Dermis microvascular lymphatic vessel endothelial cell (primary cell): ENCODE results near the gene NTN1. TPM values are rescaled to one million over a fixed set of nuclear protein-coding genes. Genes with fewer than 3 reads are reported as not detected.
"Not testable (repeated sequence)": the region's sequence is repeated elsewhere in the genome, so short reads cannot be mapped to it uniquely, and the experiment has no call there.

Source experiments
- DNase-seq, 2 donors: peaks; one replicate each; pipeline versions ENCODE4 v3.0.0 to v3.0.0-alpha.2; 2010; ENCODE audit warnings: low read depth in 2 of 2
- total RNA-seq: library from RNA; depleted of rRNA; stranded (reverse); fragments of >200 nt; gene quantifications from 2 replicates; pipeline ENCODE4 v1.2.1, GENCODE V29; 2014

The NTN1 gene
- 1.0 and 2.9 TPM in 2 replicates for total RNA-seq

DNA sequence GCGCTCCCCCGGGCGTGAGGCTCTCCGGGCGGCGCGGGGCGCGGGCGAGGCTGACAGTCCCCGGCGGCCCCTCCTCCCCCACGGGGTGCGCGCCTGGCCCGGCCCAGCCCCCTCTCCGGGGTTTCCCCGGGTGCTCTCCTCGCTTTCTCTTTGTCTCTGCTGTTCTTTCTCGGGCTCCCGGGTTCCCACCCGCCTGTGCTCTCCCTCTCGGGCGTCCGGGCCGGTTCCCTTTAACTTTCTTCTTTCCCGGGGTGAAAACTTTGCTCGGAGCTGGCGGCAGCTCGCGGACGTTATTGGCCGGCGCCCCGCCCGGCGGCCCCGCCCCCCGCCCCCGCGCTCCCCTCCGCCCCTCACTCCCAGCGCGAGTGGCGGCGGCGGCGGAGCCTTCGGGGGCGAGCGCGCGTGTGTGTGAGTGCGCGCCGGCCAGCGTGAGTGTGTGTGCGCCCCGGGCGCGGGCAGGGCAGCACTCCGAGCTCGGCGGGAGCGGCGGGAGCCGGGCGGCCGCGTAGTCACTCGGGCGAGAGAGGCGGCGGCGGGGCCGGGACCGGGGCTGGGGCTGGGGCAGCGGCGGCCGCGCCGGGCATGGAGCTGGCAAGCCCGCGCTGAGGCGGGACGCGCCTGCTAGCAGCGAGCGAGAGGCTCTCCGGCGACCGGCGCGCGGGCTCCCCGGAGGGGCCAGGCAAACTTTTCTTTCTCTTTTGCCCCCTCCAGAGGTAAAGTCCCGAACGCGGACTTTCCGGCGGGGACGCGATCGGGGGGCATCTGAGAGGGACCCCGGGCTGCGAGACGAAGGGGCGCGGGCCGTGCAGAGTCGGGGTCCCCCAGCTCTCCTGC, at the start of gene NTN1:
TSS of gene NTN1 (plus strand) at position 353 of the 834 bp plus-strand sequence. CDS start 864 bp downstream, outside the sequence.
- peak in 1 of 2 donors; percentile 58 for DNase-seq

DNA sequence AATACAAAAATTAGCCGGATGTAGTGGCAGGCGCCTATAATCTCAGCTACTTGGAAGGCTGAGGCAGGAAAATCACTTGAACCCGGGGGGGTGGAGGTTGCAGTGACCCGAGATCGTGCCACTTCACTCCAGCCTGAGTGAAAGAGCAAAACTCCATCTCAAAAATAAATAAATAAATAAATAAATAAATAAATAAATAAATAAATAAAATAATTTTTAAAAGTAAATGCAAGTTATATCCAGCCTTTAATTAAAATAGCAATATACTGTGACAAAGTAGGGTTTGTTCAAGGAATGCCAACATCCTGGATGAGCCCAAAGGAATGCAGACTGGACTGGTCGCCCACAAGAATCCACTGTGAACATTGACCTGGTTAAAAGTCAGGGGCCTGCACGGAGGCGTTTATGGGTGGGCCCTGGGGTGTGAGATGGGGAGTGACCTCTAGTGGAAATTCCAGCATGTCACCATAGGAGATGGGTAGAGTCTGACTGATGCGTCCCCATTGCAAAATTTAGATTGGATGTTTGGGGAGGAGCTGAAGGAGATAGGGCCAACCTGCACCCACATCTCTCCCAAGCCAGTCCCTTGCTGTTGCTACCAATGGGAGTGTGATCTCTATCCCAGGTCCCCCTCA, 46.1 kb upstream of the NTN1 start:
- no peak for DNase-seq

DNA sequence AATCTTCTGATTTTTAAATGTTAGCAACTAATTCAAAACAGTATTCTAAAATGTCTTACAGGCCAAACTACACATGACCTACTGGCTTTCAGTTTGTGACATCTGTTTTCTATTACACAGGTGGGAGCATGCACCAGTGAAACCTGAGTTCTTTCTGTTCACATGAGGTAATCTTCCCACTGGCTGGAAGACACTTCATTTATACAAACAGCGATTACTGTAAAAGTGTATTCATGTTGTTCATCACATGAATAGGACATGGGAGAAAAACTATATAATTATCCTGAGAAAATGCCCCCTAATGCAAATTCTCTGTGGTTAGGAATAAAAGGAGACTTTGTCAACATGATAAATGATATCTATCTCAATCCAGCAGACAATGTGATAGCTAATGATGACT, 44.7 kb upstream of the NTN1 start:
- no peak for DNase-seq

DNA sequence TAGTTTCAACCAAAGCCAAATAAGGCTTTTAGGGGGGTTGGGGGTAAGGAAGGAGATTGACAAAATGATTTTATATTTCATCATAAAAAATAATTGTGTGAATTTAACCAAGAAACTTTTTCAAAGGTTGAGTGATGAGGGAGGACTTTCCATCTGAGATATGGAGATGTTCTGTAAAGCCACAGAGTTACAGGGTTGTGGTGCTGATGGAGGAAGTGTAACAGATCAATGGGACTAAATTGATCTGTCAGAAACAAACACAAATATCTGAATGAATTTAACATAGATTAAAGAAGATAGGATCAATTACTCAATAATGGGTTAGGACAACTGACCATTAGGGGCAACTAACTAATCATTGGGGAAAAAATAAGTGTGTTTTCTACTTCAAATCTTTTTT, 41.6 kb upstream of the NTN1 start:
- DNase-seq = no peak

DNA sequence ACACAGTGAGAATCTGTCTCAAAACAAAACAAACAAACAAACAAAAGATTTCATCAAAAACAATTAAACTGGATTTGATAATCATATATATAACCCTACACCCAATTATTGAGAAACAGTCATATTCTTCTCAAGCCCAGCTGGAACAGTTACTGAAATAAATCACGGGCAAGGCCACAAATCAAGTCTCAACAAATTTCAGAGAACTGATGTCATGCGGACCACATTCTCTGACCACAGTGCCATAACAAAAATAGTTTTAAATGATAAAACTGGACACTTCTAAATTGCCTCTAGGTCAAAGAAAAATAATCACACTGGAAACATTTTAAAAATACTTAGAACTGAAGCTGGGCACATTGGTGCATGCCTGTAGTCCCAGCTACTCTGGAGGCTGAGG, 39.9 kb upstream of the NTN1 start:
- DNase-seq = no peak

DNA sequence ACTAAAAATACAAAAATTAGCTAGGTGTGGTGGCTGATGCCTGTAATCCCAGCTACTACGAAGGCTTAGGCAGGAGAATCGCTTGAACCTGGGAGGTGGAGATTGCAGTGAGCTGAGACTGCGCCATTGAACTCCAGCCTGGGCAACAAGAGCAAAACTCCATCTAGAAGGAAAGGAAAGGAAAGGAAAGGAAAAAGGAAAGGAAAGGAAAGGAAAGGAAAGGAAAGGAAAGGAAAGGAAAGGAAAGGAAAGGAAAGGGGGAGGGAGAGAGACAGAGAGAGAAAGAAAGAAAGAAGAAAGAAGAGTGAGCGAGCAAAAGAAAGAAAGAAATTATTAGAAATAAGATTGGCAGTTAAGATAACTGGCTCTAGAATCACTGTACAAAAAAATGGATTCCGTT, 37.1 kb upstream of the NTN1 start:
- DNase-seq = not testable (repeated sequence)

DNA sequence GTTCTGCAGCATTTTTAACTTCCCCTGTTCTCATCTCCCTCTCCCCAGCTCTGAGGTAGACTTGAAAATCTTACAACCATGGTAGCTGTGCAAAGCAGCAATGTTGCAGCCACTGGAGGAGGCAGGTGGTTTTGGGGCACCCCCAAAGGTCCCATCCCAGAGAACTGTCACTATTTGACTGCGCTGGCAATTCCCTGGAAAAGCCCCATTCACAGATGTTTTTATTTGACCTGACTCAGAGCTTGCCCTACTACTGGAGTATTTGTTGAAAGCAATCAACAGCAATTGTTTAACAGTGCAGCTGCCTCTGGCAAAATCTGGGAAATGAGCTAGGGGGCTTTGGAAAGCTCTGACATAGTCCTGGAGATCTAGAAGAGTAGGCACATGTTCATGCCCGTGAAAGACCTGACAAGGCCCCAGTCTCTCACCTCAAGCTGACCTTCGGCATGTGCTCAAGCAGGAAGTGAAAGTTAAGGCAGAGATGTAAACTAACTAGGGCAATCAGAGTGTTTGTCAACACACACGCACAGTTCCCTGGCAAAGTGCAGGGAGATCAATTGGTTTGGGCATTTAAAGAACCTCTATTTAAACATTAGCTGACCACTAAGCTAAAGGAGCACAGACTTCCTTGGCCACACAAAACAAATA, 36.1 kb upstream of the NTN1 start:
- no peak for DNase-seq

DNA sequence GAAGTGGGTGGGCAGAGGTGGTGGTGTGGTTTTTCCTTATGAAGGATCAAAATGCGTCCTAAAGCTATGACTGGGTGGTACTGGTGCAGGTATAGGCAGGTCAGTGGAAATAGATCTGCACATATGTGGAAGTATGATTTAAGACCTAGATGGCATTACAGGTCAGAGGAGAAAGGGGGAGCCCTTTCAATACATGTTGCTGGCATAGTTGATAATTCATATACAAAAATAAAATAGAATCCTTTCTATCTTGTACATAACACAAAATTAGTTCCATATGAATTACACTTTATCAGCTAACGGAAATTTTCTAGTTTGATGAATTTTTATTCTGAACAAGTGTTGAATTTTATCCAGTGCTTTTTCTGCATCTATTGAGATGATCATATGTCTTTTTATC, 35.0 kb upstream of the NTN1 start:
- DNase-seq = no peak

DNA sequence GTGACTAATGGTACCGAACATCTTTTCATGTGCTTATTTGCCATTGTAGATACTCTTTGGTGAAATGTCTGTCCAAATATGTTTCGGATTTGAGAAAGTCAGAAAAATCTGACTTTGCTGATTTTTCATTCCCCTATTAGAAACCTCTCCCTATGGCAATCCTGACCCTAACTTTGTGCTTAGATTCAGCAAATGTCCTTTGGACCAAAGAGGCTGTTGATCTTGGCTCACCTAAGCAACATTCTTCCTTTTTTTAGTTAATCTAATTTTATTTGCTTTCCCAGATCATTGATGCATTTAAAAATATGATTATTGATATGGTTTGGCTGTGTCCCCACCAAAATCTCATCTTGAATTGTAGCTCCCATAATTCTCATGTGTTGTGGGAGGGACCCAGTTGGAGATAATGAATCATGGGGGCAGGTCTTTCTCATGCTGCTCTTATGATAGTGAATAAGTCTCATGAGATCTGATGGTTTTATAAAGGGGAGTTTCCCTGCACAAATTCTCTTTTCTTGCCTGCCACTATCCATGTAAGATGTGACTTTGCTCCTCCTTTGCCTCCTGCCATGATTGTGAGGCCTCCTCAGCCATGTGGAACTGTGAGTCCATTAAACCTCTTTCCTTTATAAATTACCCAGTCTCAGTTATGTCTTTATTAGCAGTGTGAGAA, 32.9 kb upstream of the NTN1 start:
- not testable (repeated sequence) for DNase-seq

DNA sequence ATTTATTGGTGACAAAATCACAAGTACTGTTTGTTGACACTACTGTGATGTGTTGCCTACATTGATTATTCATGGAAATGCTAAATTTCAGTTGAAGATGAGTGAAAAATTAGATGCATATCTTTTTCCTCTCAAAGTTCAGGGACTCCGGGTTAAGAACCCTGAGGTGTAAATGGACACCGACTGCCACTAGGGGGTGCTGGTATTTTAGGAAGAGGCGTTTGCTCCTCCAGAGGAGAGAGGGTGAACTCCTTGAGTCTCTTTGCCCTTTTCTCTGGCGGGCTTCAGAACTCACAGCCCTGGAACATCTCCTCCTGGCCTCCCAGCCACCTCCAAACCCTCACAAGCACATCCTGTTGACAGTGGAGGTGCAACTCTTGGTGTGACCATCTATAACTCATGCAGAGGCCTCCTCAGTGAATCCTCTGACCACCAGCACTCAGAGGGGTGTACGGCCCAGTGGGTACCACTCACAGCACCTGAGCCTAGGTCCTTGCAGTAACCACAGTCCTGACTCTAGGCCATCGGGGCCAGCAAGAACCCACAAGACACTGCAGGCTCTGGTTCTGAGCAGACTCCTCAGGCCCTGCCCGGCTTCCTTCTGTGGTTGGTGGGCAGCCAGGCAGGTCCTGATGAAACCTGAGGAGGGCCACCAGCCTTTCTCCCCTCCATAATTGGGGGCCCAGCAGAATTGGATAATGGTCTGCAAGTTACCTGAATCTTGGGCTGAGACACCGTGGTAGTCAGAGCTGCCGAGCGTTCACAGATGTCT, 29.6 kb upstream of the NTN1 start:
- DNase-seq = peak in 1 of 2 donors; percentile 55

DNA sequence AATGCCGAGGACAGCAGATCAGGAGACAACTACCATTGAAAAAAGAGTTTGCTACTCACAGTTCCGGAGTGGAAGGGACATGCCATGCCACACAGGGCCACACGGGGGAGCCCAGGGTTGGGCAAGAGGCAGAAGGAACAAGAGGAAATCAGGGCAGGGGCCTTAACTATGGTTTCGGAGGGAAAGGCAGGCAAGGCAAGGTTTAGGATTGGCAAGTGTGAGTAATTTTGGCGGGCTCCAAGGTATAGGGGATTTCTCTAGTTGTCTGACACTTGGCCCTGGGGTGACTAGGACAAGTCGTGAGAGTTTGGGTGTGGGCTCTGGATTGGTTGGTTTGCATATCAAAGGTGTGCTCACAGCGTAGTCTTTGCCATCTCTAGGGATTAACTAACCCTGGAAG, 27.0 kb upstream of the NTN1 start:
- DNase-seq = peak in 1 of 2 donors; percentile 28

DNA sequence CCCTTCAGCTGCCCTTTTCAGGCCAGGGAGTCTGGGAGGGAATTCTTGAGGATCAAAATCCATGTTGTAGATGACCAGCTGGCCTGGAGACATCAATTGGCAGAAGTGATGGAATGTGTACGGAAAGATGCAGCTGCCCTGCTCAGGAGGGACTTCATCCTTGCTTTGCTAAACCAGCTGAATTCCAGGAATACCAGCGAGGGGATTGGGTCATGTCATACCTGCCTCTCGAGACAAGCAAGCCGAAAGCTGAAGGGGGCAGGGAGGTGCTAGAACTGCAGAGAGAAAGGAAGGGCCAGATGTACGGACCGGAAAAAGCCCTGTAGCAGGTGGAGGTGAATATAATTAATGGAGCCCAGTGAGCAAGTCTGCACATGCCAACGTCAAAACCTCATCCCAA, 25.6 kb upstream of the NTN1 start:
- no peak for DNase-seq

DNA sequence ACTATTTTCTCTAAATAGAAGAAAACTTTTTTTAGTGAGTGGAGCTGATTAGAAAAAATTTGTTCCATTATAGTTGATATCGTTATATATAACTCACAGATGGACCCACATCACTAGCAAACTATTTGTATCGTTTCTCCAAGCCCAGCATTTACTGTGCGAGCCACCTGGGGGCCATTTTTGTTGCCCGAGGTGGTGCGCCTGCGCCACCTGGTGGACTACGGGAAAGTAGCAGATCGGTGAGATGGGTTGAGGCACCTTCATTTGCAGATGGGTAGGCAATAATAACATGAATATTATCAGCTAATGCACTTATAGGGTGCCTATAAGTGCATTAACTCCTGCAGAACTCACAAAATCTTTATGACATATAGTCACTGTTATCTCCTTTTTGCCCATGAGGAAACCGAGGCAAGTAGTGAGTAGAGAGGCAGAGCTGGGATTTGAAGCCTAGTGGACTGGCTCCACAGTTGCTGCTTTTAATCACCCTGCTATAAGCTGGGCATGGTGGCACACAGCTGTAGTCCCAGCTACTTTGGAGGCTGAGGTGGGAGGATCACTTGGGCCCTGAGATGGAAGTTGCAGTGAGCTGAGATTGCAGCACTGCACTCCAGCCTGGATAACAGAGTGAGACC, 23.2 kb upstream of the NTN1 start:
- DNase-seq = peak; percentile 32 to 58

DNA sequence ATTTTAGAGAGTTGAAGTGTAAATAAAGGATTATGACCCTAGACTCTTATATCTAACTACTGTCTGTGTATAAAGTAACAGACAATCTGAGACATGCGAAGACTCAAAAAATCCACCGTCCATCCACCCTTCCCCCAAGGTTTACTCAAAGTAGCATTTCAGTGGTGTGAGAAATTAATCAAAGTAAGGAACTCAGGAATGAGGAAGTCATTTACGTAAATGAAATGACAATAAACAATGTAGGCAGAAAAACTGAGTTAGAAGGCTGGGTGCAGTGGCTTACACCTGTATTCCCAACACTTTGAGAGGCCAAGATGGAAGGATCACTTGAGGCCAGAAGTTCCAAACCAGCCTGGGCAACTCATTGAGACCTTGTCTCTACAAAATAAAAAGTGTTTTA, 19.8 kb upstream of the NTN1 start:
- no peak for DNase-seq

DNA sequence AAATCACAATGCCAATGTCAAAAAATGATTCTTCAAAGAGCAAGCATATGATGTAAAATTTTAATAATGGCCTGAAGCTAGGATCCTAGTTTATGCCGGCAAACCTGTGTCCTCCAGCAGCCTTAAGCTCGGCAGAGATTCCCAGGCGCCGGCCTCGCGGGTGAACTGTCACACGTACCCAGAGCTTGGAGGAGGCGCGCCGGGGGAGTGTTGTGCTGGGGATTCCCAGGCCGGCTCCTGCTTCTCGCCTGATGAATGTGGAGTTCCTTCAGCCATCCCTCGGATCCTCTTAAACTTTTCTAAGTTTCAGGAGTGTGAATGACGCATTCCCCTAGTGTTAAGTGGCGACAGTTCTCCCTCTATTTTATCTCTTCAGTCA, 19.1 kb upstream of the NTN1 start:
- DNase-seq = no peak

DNA sequence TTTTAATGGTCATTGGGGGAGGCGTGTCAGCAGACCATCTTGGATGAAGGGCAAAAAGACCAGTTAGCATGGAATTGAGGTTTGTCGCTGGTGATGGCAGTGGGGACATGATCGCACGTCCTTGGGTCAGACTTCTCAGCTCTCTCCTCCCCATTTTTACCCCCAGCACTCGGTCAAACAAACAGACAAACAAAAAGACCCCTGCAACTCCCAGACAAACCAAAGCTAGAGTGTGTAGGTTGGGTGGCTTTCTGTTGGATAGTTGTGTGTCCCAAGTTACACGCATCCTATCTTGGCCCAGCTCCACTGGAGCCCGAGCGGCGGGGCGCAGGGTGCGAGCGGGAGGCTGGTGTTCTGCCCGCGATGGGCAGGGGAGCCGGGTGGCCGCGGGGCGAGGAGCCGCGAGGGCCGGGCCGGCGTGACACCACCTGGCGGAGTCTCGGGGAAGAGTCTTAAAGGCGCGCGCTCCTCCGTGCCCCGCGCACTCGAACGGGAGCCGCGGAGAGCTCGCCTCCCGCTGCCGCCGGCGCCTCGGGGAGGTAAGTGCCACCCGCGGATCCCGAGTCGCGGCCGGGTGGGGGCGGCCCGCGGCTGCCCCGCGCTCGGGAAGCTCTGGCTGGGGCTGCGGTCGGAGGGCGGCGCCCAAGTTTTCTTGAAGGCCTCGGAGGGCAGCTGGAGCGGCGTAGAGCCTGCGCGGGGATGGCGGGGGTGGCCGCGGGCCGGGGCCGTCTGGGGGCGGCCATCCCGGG, 18.5 kb upstream of the NTN1 start:
- no peak for DNase-seq

DNA sequence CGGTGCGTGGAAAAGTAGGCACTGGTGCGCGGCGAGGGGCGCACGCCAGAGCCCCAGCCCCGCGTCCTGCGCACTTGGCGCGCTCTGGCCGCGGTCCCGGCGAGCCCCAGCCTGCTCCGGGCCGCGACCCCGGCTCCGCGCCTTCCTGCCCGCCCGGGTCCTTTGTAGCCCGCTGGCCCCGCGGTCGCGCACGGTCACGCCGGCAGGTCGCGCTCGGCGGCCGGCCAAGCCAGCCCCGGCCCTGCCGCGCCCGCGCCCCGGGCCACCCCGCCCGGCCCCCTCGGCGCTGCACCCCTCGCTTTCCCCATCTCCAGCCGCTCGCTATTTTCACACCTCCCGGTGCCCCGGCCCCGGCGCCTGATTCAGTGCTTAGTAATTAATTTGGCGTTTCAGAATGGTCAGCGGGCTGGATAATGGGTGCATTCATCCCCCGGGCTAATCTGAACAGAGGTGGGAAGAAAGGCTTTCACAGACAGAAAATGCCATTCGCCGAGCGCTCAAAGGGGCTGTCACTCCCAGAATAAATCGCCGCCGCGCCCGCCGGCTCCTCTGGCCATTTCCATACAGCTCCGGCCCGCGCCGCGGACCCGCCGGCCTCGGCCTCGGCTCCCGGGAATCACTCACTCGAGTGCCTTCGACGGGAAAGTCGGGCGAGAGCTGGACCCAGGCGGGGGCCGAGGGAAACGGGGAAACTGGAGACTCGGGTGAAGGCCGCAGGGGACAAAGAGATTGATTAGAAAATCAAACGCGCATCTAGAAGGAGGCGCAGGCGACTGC, 17.8 kb upstream of the NTN1 start:
- DNase-seq = no peak

DNA sequence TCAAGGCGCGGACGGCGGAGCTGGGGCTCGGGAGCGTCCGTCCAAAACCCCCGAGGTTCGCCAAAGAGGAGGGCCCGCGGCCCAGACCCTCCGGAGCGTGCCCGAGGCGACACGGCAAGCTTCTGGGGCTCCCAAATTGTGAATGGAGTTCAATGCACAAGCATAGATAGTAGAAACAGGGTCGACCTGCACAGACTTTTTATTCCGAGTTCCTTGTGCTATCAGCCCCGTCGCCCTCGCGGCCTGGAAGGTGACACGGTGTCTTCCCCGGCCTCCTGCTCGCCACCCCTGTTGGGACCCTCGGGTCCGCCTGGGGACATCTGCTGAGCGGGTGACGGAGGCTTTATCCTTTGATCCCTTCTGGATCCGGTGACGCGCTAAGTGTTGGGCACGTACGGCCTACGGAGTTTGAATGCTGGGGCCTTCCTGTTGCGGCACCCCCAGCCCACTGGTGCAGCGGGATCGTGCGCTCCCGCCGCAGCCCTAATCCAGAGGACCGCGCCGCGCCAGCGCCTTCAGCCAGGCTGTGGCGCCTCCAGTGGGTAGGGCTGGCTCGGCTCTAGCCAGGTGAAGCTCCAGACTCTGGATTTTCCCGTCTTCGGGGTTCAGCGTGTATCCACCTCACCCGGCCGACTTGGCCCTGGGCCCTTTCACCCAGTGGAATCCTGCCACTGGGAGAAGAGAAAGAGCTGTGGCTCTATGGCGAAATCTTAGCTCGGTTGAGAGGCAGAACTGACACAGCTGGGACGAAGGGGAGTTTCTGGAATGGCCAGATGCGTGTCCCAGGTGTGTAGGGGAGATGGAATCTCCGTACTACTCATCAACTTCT, 17.0 kb upstream of the NTN1 start:
- no peak for DNase-seq

DNA sequence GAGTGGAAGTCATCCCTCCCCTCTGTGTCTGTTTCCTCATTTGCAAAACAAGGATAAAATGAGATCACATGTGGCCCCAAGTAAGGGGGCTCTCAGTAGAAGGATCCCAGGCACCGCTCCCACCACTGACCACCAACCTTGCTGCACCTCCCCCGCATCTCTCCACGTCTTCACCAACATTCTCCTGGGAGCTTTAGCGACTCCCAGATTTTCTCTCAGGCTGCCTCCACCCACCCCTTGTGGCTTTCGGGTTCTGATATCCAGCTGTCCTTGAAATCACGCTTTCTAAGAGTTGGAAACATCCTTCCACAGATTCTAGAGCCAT, 16.4 kb upstream of the NTN1 start:
- no peak for DNase-seq
